GM12878 (cell line): ENCODE measurements around the gene TRIM56. TPM values are rescaled to one million over a fixed set of nuclear protein-coding genes. Genes with fewer than 3 reads are reported as not detected.

Experiments used
- ATAC-seq: fragments of 200-7000 bp; cut with Tn5 transposase; 3 replicates; pipeline ENCODE4 v1.9.1; 2020; ENCODE audit warnings: mild to moderate bottlenecking, moderate library complexity
- BruUV-seq: library from RNA; stranded (reverse); fragments of 400-500 nt; replicated peaks from 2 replicates; lab custom pipeline; 2021; lab: Mats Ljungman, UMichigan
- CTCF ChIA-PET: fragments of 300-600 bp; sonication (Branson Sonifier 250); formaldehyde crosslinking; extraction: SDS; loops from one replicate; lab custom pipeline; 2021; ENCODE audit warnings: inconsistent platforms; lab: Yijun Ruan, JAX
- POLR2A ChIA-PET: fragments of 350-600 bp; formaldehyde crosslinking; extraction: SDS; loops from one replicate; lab custom pipeline; 2021; ENCODE audit warnings: inconsistent platforms; lab: Charles Lee
- RAD21 ChIA-PET: fragments of 300-600 bp; sonication (Branson Sonifier 250); formaldehyde crosslinking; loops from one replicate; lab custom pipeline; 2023; ENCODE audit warnings: antibody characterized with exemption; ENCODE audit not compliant: unreplicated experiment; lab: Charles Lee
- SMC1A ChIA-PET: fragments of 300-600 bp; sonication (Branson Sonifier 250); formaldehyde crosslinking; loops from one replicate; lab custom pipeline; 2023; ENCODE audit not compliant: unreplicated experiment, uncharacterized antibody; lab: Charles Lee
- DNase-seq: peaks from one replicate; pipeline ENCODE4 v3.0.0-alpha.2; 2011; ENCODE audit warnings: low read depth, low spot score
- FAIRE-seq: peaks from 3 replicates; lab custom pipeline; 2011; peaks lifted over from hg19 to GRCh38; lab: Jason Lieb, UNC
- H2AFZ ChIP-seq: 2 replicates; pipeline ENCODE4 v1.6.0; 2011; ENCODE audit warnings: low read depth, low read length, control low read depth; ENCODE audit not compliant: control insufficient read depth
- H3K27ac ChIP-seq: 2 replicates; pipeline ENCODE4 v1.5.1; 2011; ENCODE audit warnings: control low read depth; ENCODE audit not compliant: control insufficient read depth, insufficient read depth
- H3K27me3 ChIP-seq, 2 experiments: replicated peaks in 1 of 2; 2 replicates each; pipeline versions ENCODE4 v1.6.0 to v1.6.1; 2011; ENCODE audit warnings: low read length in 1 of 2; ENCODE audit not compliant: control insufficient read depth in 2 of 2, insufficient read depth in 2 of 2
- H3K36me3 ChIP-seq, 2 experiments: 2 replicates each; pipeline ENCODE4 v1.5.1; 2011; ENCODE audit warnings: low read length in 1 of 2; ENCODE audit not compliant: control insufficient read depth in 2 of 2, insufficient read depth in 2 of 2
- H3K4me1 ChIP-seq: 2 replicates; pipeline ENCODE4 v1.6.1; 2011; ENCODE audit warnings: mild to moderate bottlenecking, low read length, moderate library complexity, mixed read lengths; ENCODE audit not compliant: control insufficient read depth, insufficient read depth
- H3K4me2 ChIP-seq: 2 replicates; pipeline ENCODE4 v1.6.0; 2011; ENCODE audit warnings: control low read depth; ENCODE audit not compliant: control insufficient read depth, insufficient read depth
- H3K4me3 ChIP-seq: fragments of 200-600 bp; sonication (generic); 2 replicates; pipeline ENCODE4 v1.5.1; 2016
- H3K79me2 ChIP-seq: 2 replicates; pipeline ENCODE4 v1.6.0; 2011; ENCODE audit warnings: low read length; ENCODE audit not compliant: control insufficient read depth, insufficient read depth
- H3K9ac ChIP-seq: 2 replicates; pipeline ENCODE4 v1.8.0; 2011; ENCODE audit warnings: low read length, control low read depth, mixed read lengths; ENCODE audit not compliant: control insufficient read depth, insufficient read depth
- H3K9me3 ChIP-seq: replicated peaks from 3 replicates; pipeline ENCODE4 v1.5.1; 2011; ENCODE audit warnings: mild to moderate bottlenecking, low read length; ENCODE audit not compliant: control insufficient read depth, insufficient read depth
- H4K20me1 ChIP-seq: 2 replicates; pipeline ENCODE4 v1.6.0; 2011; ENCODE audit not compliant: control insufficient read depth, insufficient read depth
- BRCA1 ChIP-seq: IDR thresholded peaks from 2 replicates; pipeline ENCODE4 v1.6.1; 2011; ENCODE audit warnings: low read depth, low read length, improper control_type of control experiment
- CHD4 ChIP-seq: fragments of 200-600 bp; sonication (generic); IDR thresholded peaks from 2 replicates; pipeline ENCODE4 v1.6.1; 2016; ENCODE audit warnings: mild to moderate bottlenecking
- CREB1 ChIP-seq: IDR thresholded peaks from 2 replicates; pipeline ENCODE4 v1.6.1; 2012; ENCODE audit warnings: low read depth, mild to moderate bottlenecking, inconsistent platforms
- E2F8 ChIP-seq: fragments of 450-650 bp; IDR thresholded peaks from 2 replicates; pipeline ENCODE4 v1.6.1; 2018; ENCODE audit warnings: mild to moderate bottlenecking, low read depth, moderate library complexity; ENCODE audit not compliant: partially characterized antibody
- EED ChIP-seq: sonication (generic); IDR thresholded peaks from 2 replicates; pipeline ENCODE4 v1.6.1; 2016; ENCODE audit warnings: antibody characterized with exemption, low read depth
- ETV6 ChIP-seq, 2 experiments: fragments of 450-650 bp in 1 of 2; IDR thresholded peaks in 1 of 2; conservative IDR thresholded peaks in 1 of 2; 2 replicates each; pipeline ENCODE4 v1.6.1; 2014; ENCODE audit warnings: antibody characterized with exemption in 1 of 2, borderline replicate concordance in 1 of 2, low read depth in 1 of 2, mild to moderate bottlenecking in 1 of 2, moderate library complexity in 1 of 2
- FOXM1 ChIP-seq: IDR thresholded peaks from 2 replicates; pipeline ENCODE4 v1.6.1; 2012; ENCODE audit warnings: low read depth, mild to moderate bottlenecking, inconsistent platforms, low read length, moderate library complexity
- MLLT1 ChIP-seq: fragments of 450-650 bp; IDR thresholded peaks from 2 replicates; pipeline ENCODE4 v1.6.1; 2016; ENCODE audit warnings: mild to moderate bottlenecking
- NBN ChIP-seq: fragments of 450-650 bp; IDR thresholded peaks from 2 replicates; pipeline ENCODE4 v1.6.1; 2016
- SMAD5 ChIP-seq: IDR thresholded peaks from 2 replicates; pipeline ENCODE4 v1.6.1; 2016; ENCODE audit warnings: antibody characterized with exemption, low read depth
- SREBF1 ChIP-seq: IDR thresholded peaks from 2 replicates; pipeline ENCODE4 v1.6.1; 2012; ENCODE audit warnings: mild to moderate bottlenecking, low read length
- STAT3 ChIP-seq: IDR thresholded peaks from 2 replicates; pipeline ENCODE4 v1.6.1; 2011; ENCODE audit warnings: low read depth, low read length, improper control_type of control experiment
- ZBED1 ChIP-seq: IDR thresholded peaks from 2 replicates; pipeline ENCODE4 v1.6.1; 2016; ENCODE audit warnings: borderline replicate concordance
- ZNF24 ChIP-seq: fragments of 450-650 bp; IDR thresholded peaks from 2 replicates; pipeline ENCODE4 v1.6.1; 2017; ENCODE audit warnings: antibody characterized with exemption, mild to moderate bottlenecking
- ZNF592 ChIP-seq: fragments of 450-650 bp; IDR thresholded peaks from 2 replicates; pipeline ENCODE4 v1.6.1; 2017; ENCODE audit warnings: mild to moderate bottlenecking, moderate library complexity
- ZSCAN29 ChIP-seq: fragments of 450-650 bp; IDR thresholded peaks from 2 replicates; pipeline ENCODE4 v1.6.1; 2017; ENCODE audit warnings: mild to moderate bottlenecking, moderate library complexity
- WGBS: methylation state at CpG from one replicate; pipeline ENCODE4 v1.1.6; 2016; ENCODE audit warnings: low lambda C conversion rate; ENCODE audit not compliant: insufficient replicate concordance, insufficient coverage; ENCODE audit errors: missing lambda C conversion rate; 5-methylcytosine and 5-hydroxymethylcytosine counted together
- in situ Hi-C: fragments of 300-500 bp; cut with MboI; formaldehyde crosslinking; loops from 9 replicates; pipeline ENCODE4 v1.14.3; 2018; ENCODE audit warnings: mixed read lengths
- intact Hi-C: fragments of 100-400 bp; cut with micrococcal nuclease; formaldehyde crosslinking; loops from one replicate; pipeline ENCODE4 v1.14.2; 2022; ENCODE audit not compliant: unreplicated experiment
- polyA plus RNA-seq, 11 experiments: library from polyadenylated mRNA; depleted of rRNA in 4 of 11; unstranded in 6 of 11; stranded (reverse) in 5 of 11; fragments of >200 nt; fragmentation: Nextera tagmentation in 4 of 11; fragmentation: Illumina TruSeq in 1 of 11; extraction: Ambion mirVana in 4 of 11; extraction: Trizol in 1 of 11; gene quantifications; 1 replicate in 1 of 11; 2 replicates in 10 of 11; pipeline versions ENCODE4 v1.2.1 to v1.2.3, GENCODE V29; 2011 to 2016; ENCODE audit warnings: inconsistent platforms in 2 of 11, missing spikeins in 2 of 11, low read depth in 1 of 11
- total RNA-seq, 4 experiments: library from RNA; depleted of rRNA in 3 of 4; stranded (reverse); fragments of >200 nt in 3 of 4; fragmentation: Illumina TruSeq in 1 of 4; extraction: Trizol in 1 of 4; gene quantifications; 2 replicates each; pipeline versions ENCODE4 v1.2.1 to v1.2.3, GENCODE V29; 2013 to 2021

Gene TRIM56
- total and polyA plus RNA-seq, 10 of the 15 experiments (the other 5 are each of a cell fraction or from before 2014, with no cell fraction given) = 3.2 to 37.5 (median 11.8) TPM

GRCh38 chr7:101104799-101105198, 19.5 kb downstream of the TRIM56 start:
- no peaks in the 10 kb centered on the region for H4K20me1 ChIP-seq
- H3K9ac ChIP-seq = no peak overlapping the region
- RAD21 ChIA-PET = interaction anchor here (1.3 to 1.6 kb wide), 2 partner anchors 19 kb away, joined by 3 to 4 read pairs; partner anchors contain the start of gene TRIM56
- CTCF ChIA-PET = interaction anchor here (0.6 to 1.5 kb wide), 4 partner anchors 22 to 88 kb away, joined by 3 to 6 read pairs (median 4); partner anchors contain the start of gene SERPINE1
- BruUV-seq = no TSS peak
- FAIRE-seq (no peak), ATAC-seq (no peak), DNase-seq (no peak)
- POLR2A ChIA-PET = interaction anchor here (1.1 kb wide), 1 partner anchor 86 kb away, joined by 3 read pairs; no protein-coding TSS in a partner anchor
- 19% methylated on average over 3 of the region's 3 CpGs for WGBS
- no peak overlapping the region for H3K4me3 ChIP-seq
- H3K36me3 ChIP-seq = no peaks in the 10 kb centered on the region
- intact Hi-C loops = no loop called here
- H3K27ac ChIP-seq = no peak overlapping the region
- in situ Hi-C loops = no loop called here
- SMC1A ChIA-PET = no interaction called here
- no peaks in the 10 kb centered on the region for H3K9me3 ChIP-seq
- H2AFZ ChIP-seq = no peak overlapping the region
- H3K4me2 ChIP-seq = no peak overlapping the region
- peaks cover 12% of the 10 kb centered on the region for H3K4me1 ChIP-seq
- H3K27me3 ChIP-seq = no peaks in the 10 kb centered on the region
- no peaks in the 10 kb centered on the region for H3K79me2 ChIP-seq
- TF ChIP-seq CREB1 (no peak), ZNF592 (no peak), NBN (no peak), SREBF1 (no peak), ZBED1 (no peak), BRCA1 (no peak), MLLT1 (no peak), ZSCAN29 (no peak), CHD4 (no peak), E2F8 (no peak), SMAD5 (no peak), EED (no peak), STAT3 (no peak), ETV6 (conservative IDR thresholded peaks at IDR 0.05 in 1 of 2, IDR thresholded peaks at IDR 0.05 in 1 of 2; ENCODE audit: borderline replicate concordance in 1 of 2, low read depth in 1 of 2) (no peak), FOXM1 (no peak), ZNF24 (no peak)
